Measurements from ENCODE around the gene VSIG2.
A peak's percentile ranks its signal among the peaks of the same experiment; 100 is the strongest.

Gene VSIG2

GRCh38 chr11:124707829-124708228, 44.2 kb downstream of the VSIG2 start:
- TF ChIP-seq CTCF (IDR thresholded peaks at IDR 0.05; ENCODE audit: insufficient read depth, low read depth, low read length, missing control alignments) = no peak
- peak; percentile 28 for DNase-seq (ENCODE audit: low read depth)
- H3K4me3 ChIP-seq (ENCODE audit: low read length) = no peak overlapping the region

- H3K4me3 ChIP-seq (ENCODE audit: low read length) = no peak overlapping the region
- TF ChIP-seq CTCF (IDR thresholded peaks at IDR 0.05; ENCODE audit: insufficient read depth, low read depth, low read length, missing control alignments) = no peak
- no peak for DNase-seq (ENCODE audit: low read depth)
Observed at GRCh38 chr11:124700028-124700427, 52.0 kb downstream of the VSIG2 start.

- no peak for DNase-seq (ENCODE audit: low read depth)
- TF ChIP-seq CTCF (IDR thresholded peaks at IDR 0.05; ENCODE audit: insufficient read depth, low read depth, low read length, missing control alignments) = no peak
- H3K4me3 ChIP-seq (ENCODE audit: low read length) = no peak overlapping the region
Observed at GRCh38 chr11:124699547-124699946, 52.5 kb downstream of the VSIG2 start.

Data from epithelial cell of esophagus (primary cell).